ENCODE results near the gene RND3.

The RND3 gene

DNA sequence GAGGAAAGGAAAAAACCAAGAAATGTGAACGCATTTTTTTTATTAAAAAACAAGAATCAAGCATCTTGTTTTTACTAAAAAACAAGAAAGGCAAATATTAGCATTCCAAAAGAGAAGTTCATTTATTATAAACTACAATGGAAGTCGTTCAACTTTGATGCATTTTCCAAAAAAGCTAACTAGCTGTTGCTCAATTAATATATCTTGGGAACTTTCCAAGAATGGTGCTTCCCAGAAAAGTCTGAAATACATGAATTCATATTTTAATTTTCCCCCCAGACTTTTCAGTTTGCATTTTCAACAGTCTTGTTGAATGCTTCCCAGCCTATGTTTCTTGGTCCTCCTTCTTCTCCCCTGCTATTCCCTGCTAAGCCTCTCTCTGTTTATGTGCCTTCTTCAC lies 7.5 kb upstream of the RND3 start:
- TF ChIP-seq, protein P1, sequence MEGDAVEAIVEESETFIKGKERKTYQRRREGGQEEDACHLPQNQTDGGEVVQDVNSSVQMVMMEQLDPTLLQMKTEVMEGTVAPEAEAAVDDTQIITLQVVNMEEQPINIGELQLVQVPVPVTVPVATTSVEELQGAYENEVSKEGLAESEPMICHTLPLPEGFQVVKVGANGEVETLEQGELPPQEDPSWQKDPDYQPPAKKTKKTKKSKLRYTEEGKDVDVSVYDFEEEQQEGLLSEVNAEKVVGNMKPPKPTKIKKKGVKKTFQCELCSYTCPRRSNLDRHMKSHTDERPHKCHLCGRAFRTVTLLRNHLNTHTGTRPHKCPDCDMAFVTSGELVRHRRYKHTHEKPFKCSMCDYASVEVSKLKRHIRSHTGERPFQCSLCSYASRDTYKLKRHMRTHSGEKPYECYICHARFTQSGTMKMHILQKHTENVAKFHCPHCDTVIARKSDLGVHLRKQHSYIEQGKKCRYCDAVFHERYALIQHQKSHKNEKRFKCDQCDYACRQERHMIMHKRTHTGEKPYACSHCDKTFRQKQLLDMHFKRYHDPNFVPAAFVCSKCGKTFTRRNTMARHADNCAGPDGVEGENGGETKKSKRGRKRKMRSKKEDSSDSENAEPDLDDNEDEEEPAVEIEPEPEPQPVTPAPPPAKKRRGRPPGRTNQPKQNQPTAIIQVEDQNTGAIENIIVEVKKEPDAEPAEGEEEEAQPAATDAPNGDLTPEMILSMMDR (IDR thresholded peaks at IDR 0.05; ENCODE audit: insufficient read depth, low read depth, low read length, missing control alignments) = no peak

DNA sequence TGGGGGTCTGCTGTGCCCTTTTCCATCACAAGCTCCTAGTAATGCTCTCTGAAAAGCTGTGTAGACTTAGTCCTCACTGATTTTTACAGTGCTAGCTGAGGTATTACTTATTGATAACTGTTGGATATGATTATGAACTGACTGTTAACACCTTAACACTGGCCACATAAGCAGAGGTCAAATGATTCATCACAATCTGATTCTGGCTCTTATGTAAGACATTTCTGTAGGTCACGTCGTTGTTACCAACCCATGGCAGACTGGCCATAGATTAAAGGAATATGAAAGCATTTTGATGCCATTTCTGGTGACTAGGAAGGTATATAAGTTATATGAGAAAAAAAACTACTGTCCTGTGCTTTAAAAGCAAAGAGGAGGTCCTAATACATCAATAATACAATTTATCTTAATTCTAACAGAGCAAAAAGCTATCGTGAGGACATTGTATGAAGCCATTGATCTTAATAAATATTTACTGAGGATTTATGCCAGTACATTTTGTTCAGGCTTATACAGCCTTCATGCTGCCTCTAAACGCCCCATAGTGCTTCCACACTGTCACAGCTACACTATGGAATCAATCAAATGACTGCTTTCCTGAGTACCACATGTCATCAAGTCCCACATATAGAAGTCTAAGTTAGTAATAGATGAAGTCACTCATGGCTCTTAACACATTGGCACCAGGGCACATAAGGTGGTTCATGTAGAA lies 6.9 kb upstream of the RND3 start:
- DNase-seq (ENCODE audit: low read depth) = no peak
- TF ChIP-seq, protein P1 (IDR thresholded peaks at IDR 0.05; ENCODE audit: insufficient read depth, low read depth, low read length, missing control alignments) = no peak
- H3K4me3 ChIP-seq (ENCODE audit: low read length) = no peak overlapping the region

More for the DNA sequence above, 7.5 kb upstream of the RND3 start:
- no peak overlapping the region for H3K4me3 ChIP-seq (ENCODE audit: low read length)
- DNase-seq (ENCODE audit: low read depth) = no peak

- DNase-seq (ENCODE audit: low read depth) = peak; percentile 77
- H3K4me3 ChIP-seq (ENCODE audit: low read length) = no peak overlapping the region
- TF ChIP-seq, protein P1 (IDR thresholded peaks at IDR 0.05; ENCODE audit: insufficient read depth, low read depth, low read length, missing control alignments) = no peak
Measured at GRCh38 chr2:150491943-150492342, 4.5 kb upstream of the RND3 start.

GRCh38 chr2:150491430-150491829 lies 4.0 kb upstream of the RND3 start:
- H3K4me3 ChIP-seq (ENCODE audit: low read length) = no peak overlapping the region
- DNase-seq (ENCODE audit: low read depth) = peak; percentile 7
- TF ChIP-seq, protein P1 (IDR thresholded peaks at IDR 0.05; ENCODE audit: insufficient read depth, low read depth, low read length, missing control alignments) = no peak

DNA sequence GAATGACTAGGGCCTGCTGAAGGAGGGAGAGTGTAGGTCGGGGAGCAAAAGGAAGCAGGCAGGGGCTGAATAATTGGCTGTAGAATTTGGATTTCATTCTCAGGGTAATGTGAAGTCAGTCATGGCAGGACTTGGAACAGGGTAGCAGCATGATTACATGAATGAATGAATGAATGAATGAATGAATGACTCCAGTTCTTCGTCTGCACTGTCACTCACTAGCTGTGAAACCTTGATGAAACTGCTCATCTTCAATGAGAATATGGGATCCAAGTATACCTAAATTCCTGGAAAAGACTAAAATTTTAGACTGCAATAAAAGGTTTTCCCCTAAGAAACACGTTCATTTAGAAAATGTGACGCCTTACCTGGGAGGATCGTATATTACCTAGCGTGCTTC lies 3.0 kb upstream of the RND3 start:
- DNase-seq (ENCODE audit: low read depth) = no peak
- TF ChIP-seq, protein P1 (IDR thresholded peaks at IDR 0.05; ENCODE audit: insufficient read depth, low read depth, low read length, missing control alignments) = no peak
- H3K4me3 ChIP-seq (ENCODE audit: low read length) = no peak overlapping the region

- H3K4me3 ChIP-seq (ENCODE audit: low read length) = peak overlapping the region; percentile 96
- DNase-seq (ENCODE audit: low read depth) = no peak
- TF ChIP-seq, protein P1 (IDR thresholded peaks at IDR 0.05; ENCODE audit: insufficient read depth, low read depth, low read length, missing control alignments) = no peak
Measured at GRCh38 chr2:150486539-150487484, 655 bp downstream of the RND3 start.

Data from epithelial cell of esophagus (primary cell).